ENCODE results near the gene PLD1.

- TF ChIP-seq CTCF (IDR thresholded peaks at IDR 0.05) (no peak), POLR2A (IDR thresholded peaks at IDR 0.05) (no peak)
Observed at GRCh38 chr3:171636666-171637065, 173.6 kb downstream of the PLD1 start.

Data from heart left ventricle (tissue), 13 donors.